GM12874 (cell line): Measurements from ENCODE around the gene ZP1.

ENCODE experiments used
- CTCF ChIP-seq: IDR thresholded peaks from 2 replicates; pipeline ENCODE4 v1.5.1; 2011; ENCODE audit warnings: low read depth, mild to moderate bottlenecking, control low read depth, low read length, moderate library complexity; ENCODE audit not compliant: insufficient read depth

The ZP1 gene

DNA sequence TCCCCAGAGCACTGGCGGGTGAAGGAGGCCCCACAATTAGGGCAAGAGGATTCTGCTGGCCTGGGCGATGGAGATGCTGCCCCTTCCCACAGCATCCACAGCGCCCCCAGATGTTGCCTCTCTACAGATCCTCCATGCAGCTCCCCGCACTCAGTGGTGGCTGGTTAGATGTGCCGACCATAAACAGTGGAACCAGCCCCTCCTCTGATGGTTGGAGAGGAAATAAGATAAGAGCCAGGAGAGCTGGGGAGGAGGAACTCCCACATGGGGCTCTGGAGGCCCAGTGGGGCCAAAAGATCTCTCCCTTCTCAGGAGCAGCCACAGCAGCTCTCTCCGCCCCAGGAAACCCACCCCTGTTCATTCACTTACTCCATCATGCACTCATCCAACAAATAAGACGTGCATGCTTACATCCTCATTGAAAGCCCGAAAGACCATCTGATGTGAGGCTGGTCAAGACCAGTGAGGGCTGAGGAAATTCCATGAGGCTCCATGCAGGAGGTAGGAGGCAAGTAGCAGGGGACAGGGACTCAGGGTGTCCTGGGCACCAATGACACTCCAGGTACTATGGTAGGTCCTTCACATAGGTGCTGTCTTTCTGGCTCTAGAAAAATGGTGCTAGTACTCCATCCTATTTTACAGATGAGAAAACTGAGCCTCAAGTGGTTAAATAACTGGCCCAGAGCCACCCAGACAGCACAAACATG lies 13.0 kb upstream of the ZP1 start:
- no peak for TF ChIP-seq CTCF

DNA sequence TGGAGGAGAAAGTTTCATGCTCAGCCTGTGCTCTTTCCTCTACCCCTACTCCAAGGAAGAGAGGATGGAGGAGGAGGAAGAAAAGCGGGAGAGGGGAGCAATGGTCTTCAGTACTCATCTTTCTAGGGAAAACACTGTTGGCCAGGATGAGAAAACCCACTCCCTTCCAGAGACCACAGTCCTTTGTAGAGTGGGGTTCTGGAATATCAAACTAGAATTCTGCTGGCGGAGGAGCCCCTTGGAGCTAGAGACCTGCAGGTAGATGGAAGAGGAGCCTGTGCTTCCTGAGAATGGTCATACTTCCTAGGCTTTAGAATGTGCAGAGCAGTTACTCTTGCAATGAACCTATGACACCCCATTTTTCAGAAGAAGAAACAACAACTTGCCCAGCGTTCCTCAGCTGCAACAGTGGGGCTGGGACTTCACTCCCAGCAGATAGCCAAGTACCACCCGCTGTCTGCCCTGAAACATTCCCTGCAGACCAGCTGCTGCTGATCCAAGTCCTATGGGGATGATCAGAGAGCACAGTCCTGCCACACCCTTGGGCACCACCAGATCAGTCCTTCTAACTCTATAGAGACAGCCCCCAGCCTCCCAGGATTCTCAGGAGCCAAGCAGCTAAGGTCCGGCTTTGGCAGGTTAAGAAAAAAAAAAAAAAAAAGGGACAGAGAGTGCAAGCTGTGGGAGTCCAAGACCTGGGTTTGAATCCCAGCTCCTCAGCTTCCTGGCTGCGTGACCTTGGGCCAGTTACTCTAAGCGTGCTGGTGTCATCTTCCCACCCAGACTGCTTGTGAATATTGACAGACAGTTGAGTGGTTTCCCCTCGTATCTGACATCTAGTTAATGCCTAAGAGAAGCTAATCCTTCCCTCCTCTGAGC lies 12.3 kb upstream of the ZP1 start:
- no peak for TF ChIP-seq CTCF

DNA sequence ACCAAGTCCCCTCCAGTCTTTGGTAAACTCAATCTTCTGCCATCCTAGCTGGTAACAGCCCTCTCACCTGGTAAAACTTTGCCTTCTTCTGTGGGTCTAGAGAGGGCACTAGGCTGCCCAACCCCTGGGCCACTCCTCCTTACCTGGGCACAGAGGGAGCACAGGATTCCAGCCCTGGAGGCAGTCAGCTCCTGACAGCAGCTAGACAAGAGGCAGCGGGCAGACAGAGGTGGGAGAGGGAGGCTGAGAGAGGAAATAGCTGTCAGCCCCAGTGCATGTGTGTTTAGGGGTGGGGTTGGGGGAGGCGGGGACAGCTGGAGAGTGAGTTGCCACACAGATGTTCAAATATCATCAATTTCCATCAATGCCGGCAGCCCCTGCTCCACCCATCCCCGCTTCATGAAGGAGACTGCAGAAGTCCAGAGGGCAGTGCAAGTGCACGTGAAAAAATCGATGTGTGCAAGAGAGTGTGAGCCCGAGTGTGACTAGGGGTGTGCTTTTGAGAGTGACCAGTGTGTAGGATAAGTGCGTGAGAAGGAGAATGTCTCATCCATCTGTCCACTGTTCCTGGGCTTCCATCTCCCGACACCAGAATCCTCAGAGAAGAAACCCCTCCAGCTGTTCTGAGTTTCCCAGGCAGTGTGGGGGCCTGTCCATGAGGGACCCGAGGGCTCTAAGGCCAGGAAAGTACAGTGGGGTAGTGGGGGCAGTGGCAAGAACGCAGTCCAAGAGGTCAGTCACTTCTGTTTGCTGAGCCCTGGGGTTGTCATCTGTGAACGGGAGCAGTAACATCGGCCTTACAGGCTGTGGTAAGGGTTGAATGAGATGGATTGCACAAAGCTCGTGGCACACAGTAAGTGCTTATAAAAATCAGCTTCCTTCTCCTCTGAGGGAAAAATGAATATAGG lies 11.4 kb upstream of the ZP1 start, which contains the start of gene PTGDR2:
Gene PTGDR2, minus strand, starts transcription at position 225 of the 908 bp plus-strand sequence. CDS start 2,228 bp downstream, outside the sequence.
- no peak for TF ChIP-seq CTCF

- TF ChIP-seq CTCF: no peak
Measured at GRCh38 chr11:60857378-60858232, 9.7 kb upstream of the ZP1 start.

DNA sequence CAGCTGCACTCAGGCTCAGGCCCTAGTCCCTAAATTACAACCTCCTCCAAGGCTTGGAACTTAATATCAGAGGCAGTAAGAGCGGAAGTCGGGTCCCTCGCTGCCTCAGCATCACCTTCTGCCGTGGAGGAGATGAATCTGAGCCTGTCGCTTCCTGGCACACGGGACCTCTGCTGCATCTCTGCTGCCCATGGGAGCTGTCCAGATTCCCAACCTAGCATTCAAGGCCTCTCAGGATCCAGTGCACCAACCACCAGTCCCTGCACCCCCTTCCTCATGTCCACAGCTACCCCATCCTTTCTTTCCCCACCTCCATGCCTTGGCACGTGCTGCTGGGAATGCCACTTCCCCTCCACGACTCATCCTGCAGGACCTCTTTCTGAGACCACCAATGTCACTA lies 9.1 kb upstream of the ZP1 start:
- no peak for TF ChIP-seq CTCF

DNA sequence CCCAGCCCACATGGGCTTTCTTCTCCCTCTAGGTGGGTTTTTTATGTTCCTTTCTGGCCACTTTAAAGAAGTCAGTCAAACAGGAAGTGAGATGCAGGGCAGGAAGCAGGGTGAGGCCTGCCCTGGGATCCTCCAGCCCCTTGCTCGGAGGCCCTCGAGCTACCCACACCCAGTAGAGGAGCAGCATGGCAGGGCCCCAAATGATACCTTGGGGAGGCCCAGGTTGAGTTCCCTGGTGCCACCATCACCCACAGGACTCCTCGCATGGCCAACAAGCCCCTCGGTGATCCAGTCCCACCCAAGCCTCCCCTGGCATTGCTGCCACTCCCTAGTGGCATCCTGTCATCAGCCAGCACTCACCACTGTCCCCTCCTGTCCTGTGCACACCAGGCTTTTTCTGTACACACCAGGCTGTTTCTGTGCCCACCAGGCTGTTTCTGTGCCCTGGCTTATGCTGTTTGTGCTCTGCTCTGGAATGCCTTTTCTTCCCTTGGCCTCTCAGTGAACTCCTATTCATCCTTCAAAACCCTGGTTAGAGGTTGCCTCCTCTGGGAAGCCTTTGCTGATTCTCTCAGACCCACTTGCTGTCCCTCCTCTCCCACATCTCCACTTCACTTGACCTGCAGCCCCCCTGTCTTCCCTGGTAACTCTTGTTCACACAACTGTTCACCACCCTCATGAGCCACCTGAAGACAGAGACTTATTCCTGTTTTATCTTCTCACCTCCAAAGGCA lies 8.4 kb upstream of the ZP1 start:
- TF ChIP-seq CTCF: no peak
